Measurements from ENCODE around the gene NKIRAS2.

Gene NKIRAS2

GRCh38 chr17:41974658-41975057, 45.2 kb upstream of the NKIRAS2 start:
- Histone ChIP-seq H3K4me2 (ENCODE audit: low read length) (no peak overlapping the region), H4K20me1 (ENCODE audit: control insufficient read depth, insufficient read depth, low read depth, low read length) (no peaks in the 10 kb centered on the region), H3K27me3 (ENCODE audit: control insufficient read depth, low read length) (no peaks in the 10 kb centered on the region), H3K9me2 (replicated peaks; ENCODE audit: control insufficient read depth, low read length) (no peaks in the 10 kb centered on the region), H3K4me1 (ENCODE audit: control insufficient read depth, low read length) (peaks cover 13% of the 10 kb centered on the region; the same call in 1 of the 2 replicates), H3K27ac (ENCODE audit: low read depth, low read length) (no peak overlapping the region), H3K4me3 (ENCODE audit: low read length) (no peak overlapping the region), H3K9me3 (ENCODE audit: control insufficient read depth, insufficient read depth, low read length) (no peaks in the 10 kb centered on the region), H3K36me3 (ENCODE audit: control insufficient read depth, low read length) (peaks cover 77% of the 10 kb centered on the region), H3F3A (ENCODE audit: control insufficient read depth, insufficient read depth) (peaks cover 9% of the 10 kb centered on the region; the same call in 1 of the 2 replicates), H3K79me2 (ENCODE audit: control insufficient read depth, low read length) (peaks cover 29% of the 10 kb centered on the region)
- TF ChIP-seq EZH2phosphoT487 (IDR thresholded peaks at IDR 0.05; ENCODE audit: borderline replicate concordance, low read length), result no peak
- TF ChIP-seq, protein P1, sequence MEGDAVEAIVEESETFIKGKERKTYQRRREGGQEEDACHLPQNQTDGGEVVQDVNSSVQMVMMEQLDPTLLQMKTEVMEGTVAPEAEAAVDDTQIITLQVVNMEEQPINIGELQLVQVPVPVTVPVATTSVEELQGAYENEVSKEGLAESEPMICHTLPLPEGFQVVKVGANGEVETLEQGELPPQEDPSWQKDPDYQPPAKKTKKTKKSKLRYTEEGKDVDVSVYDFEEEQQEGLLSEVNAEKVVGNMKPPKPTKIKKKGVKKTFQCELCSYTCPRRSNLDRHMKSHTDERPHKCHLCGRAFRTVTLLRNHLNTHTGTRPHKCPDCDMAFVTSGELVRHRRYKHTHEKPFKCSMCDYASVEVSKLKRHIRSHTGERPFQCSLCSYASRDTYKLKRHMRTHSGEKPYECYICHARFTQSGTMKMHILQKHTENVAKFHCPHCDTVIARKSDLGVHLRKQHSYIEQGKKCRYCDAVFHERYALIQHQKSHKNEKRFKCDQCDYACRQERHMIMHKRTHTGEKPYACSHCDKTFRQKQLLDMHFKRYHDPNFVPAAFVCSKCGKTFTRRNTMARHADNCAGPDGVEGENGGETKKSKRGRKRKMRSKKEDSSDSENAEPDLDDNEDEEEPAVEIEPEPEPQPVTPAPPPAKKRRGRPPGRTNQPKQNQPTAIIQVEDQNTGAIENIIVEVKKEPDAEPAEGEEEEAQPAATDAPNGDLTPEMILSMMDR (IDR thresholded peaks at IDR 0.05; ENCODE audit: low read depth, low read length, poor library complexity, severe bottlenecking), result no peak

DNA sequence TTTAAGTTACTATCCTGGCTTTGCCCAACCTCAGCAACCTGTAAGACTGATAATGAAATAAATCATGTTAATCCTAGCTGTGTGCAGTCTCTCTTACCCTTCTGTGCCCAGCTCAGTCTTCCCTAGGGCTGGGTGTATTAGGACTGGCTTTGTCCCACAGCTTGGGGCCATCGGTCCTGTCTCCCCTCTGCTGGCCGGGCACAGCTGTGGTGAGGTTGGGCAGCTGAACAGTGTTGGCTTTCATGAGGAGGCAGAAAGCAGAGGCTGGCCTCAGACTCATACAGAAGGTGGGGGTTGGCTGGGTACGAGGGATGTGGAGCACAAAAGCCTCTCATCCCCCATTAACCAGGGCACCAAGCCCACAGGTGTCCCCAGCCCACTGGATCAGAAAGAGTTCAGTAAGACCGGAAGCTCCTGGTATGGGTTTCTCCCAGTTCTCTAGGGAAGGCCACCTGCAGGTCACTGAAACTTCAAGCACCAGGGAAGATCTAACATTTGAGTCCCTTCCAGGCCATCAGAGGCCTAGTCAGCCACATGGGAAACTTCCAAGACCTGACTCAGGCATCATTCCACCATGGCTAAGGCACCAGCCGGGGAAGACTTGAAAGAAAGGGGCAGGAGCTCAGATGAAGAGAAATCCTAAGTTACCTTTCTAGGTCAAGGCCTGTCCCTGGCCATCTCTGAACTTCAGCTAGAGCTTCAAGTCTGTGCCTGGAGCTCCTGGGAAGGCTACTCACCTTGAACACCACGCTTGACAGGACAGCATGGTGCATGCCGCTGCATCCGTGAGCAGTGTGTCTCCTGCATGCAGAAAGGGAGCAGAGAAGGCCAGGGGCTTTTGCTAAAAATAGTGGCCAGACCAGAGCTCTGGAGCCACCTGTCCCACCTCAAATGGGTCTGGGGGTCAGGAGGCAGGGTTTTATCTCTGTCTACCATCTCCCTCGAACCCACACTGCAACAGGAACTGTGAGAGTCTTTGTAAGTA, 44.5 kb upstream of the NKIRAS2 start:
- Histone ChIP-seq H3K4me1 (ENCODE audit: control insufficient read depth, low read length) (peaks cover 13% of the 10 kb centered on the region; the same call in 1 of the 2 replicates), H3K4me3 (ENCODE audit: low read length) (no peak overlapping the region), H3K36me3 (ENCODE audit: control insufficient read depth, low read length) (peaks cover 75% of the 10 kb centered on the region), H4K20me1 (ENCODE audit: control insufficient read depth, insufficient read depth, low read depth, low read length) (no peaks in the 10 kb centered on the region), H3K9me3 (ENCODE audit: control insufficient read depth, insufficient read depth, low read length) (no peaks in the 10 kb centered on the region), H3K79me2 (ENCODE audit: control insufficient read depth, low read length) (peaks cover 24% of the 10 kb centered on the region), H3K27me3 (ENCODE audit: control insufficient read depth, low read length) (no peaks in the 10 kb centered on the region), H3K4me2 (ENCODE audit: low read length) (no peak overlapping the region), H3K27ac (ENCODE audit: low read depth, low read length) (no peak overlapping the region), H3F3A (ENCODE audit: control insufficient read depth, insufficient read depth) (peaks cover 9% of the 10 kb centered on the region; the same call in 1 of the 2 replicates), H3K9me2 (replicated peaks; ENCODE audit: control insufficient read depth, low read length) (no peaks in the 10 kb centered on the region)
- TF ChIP-seq, protein P1 (IDR thresholded peaks at IDR 0.05; ENCODE audit: low read depth, low read length, poor library complexity, severe bottlenecking), result no peak
- TF ChIP-seq EZH2phosphoT487 (IDR thresholded peaks at IDR 0.05; ENCODE audit: borderline replicate concordance, low read length), result no peak

GRCh38 chr17:41976142-41976768, 43.6 kb upstream of the NKIRAS2 start:
- Histone ChIP-seq H3K9me3 (ENCODE audit: control insufficient read depth, insufficient read depth, low read length) (no peaks in the 10 kb centered on the region), H3K4me3 (ENCODE audit: low read length) (no peak overlapping the region), H3K9me2 (replicated peaks; ENCODE audit: control insufficient read depth, low read length) (no peaks in the 10 kb centered on the region), H3K27me3 (ENCODE audit: control insufficient read depth, low read length) (no peaks in the 10 kb centered on the region), H3K4me1 (ENCODE audit: control insufficient read depth, low read length) (peaks cover 8% of the 10 kb centered on the region; the same call in 1 of the 2 replicates), H3F3A (ENCODE audit: control insufficient read depth, insufficient read depth) (peaks cover 9% of the 10 kb centered on the region; the same call in 1 of the 2 replicates), H3K4me2 (ENCODE audit: low read length) (no peak overlapping the region), H4K20me1 (ENCODE audit: control insufficient read depth, insufficient read depth, low read depth, low read length) (no peaks in the 10 kb centered on the region), H3K36me3 (ENCODE audit: control insufficient read depth, low read length) (peaks cover 74% of the 10 kb centered on the region), H3K27ac (ENCODE audit: low read depth, low read length) (peak overlapping the region; percentile 15; the same call in 1 of the 2 replicates), H3K79me2 (ENCODE audit: control insufficient read depth, low read length) (peaks cover 15% of the 10 kb centered on the region)
- no peak for TF ChIP-seq EZH2phosphoT487 (IDR thresholded peaks at IDR 0.05; ENCODE audit: borderline replicate concordance, low read length)
- TF ChIP-seq, protein P1 (IDR thresholded peaks at IDR 0.05; ENCODE audit: low read depth, low read length, poor library complexity, severe bottlenecking), result no peak
